ENCODE measurements around the gene NEK9.

The NEK9 gene

DNA sequence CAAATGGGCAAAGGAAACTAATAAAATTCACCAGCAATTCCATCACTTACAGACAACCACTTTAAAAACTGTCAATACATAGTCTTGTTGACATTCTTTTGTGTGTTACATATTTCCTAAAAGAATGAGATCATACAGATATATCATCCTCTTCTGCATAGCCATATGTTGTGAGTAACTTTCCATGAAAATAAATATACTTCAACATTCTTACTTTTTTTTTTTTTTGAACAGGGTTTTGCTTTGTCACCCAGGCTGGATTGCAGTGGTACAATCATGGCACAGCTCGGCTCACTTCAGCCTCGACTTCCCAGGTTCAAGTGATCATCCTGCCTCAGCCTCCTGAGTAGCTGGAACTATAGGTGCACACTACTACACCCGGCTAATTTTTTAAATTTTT, 36.5 kb downstream of the NEK9 start:
- Histone ChIP-seq H3K4me3 (ENCODE audit: insufficient read depth in 1 of 2, low read depth in 1 of 2, low read length in 2 of 2) (no peak overlapping the region), H3K9ac (ENCODE audit: low read length) (no peak overlapping the region), H2BK120ac (ENCODE audit: low read depth, low read length) (no peak overlapping the region), H4K8ac (ENCODE audit: low read length) (no peak overlapping the region), H2BK15ac (ENCODE audit: low read depth, poor library complexity, severe bottlenecking) (no peak overlapping the region), H3K23ac (ENCODE audit: low read length in 2 of 2) (no peak overlapping the region), H3K14ac (ENCODE audit: low read length in 2 of 2) (no peak overlapping the region), H3K4me1 (ENCODE audit: control insufficient read depth, insufficient read depth, low read depth, low read length) (no peaks in the 10 kb centered on the region), H3K4ac (ENCODE audit: low read depth in 1 of 2, low read length in 2 of 2) (no peak overlapping the region), H3K18ac (ENCODE audit: low read depth in 1 of 2, low read length in 2 of 2) (no peak overlapping the region), H3K4me2 (ENCODE audit: low read length, poor library complexity, severe bottlenecking) (no peak overlapping the region), H3K79me1 (replicated peaks; ENCODE audit: low read length, poor library complexity, severe bottlenecking) (no peaks in the 10 kb centered on the region), H3K36me3 (ENCODE audit: control insufficient read depth in 1 of 2, insufficient read depth in 2 of 2, low read depth in 1 of 2, low read length in 2 of 2) (peaks cover 19 to 64% of the 10 kb centered on the region in 2 experiments), H2AK5ac (ENCODE audit: low read length, severe bottlenecking) (no peak overlapping the region), H2AFZ (ENCODE audit: low read depth, low read length) (no peak overlapping the region), H4K91ac (ENCODE audit: low read length) (no peak overlapping the region), H3K9me3 (ENCODE audit: control insufficient read depth, low read length) (no peaks in the 10 kb centered on the region), H3K27me3 (ENCODE audit: control insufficient read depth in 1 of 2, insufficient read depth in 1 of 2, low read length in 2 of 2) (no peaks in the 10 kb centered on the region), H2BK5ac (ENCODE audit: low read depth, low read length, poor library complexity, severe bottlenecking) (no peak overlapping the region), H3K27ac (ENCODE audit: low read length, poor library complexity, severe bottlenecking) (no peak overlapping the region), H2BK12ac (ENCODE audit: low read length in 2 of 2) (no peak overlapping the region)
- WGBS, result 95% methylated on average over 3 of the region's 3 CpGs
- no peak for DNase-seq

DNA sequence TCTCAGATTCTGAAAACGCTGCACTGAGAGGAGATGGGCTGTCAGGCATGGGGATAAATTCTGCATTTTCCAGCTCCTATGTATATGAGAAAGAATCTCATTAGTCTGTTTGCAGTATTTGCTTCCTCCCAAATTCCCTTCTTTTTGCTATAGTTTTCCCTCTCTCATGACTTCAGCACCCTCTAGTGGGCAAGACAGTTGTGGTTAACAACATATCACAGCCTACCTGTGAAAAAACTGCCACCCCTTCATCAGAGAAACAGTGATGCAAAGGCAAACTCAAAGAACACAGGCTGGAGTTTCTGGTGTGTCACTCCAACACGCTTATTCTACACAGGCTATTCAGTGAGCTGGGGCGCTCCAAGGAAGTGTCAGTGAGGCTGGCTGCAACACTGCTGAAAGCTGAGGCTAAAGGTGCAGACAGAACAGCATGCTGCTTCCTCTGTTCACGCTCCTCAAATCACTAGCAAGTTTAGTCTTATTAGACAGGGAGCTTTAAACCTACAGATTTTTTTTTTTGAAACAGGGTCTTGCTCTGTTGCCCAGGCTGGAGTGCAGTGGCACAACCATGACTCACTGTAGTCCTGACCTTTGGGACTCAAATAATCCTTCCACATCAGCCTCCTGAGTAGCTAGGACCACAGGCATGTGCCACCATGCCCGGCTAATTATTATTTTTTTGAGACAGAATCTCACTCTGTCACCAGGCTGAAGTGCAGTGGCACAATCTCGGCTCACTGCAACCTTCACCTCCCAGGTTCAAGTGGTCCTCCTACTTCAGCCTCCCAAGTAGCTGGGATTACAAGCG, 38.1 kb downstream of the NEK9 start:
- peak; percentile 68 for DNase-seq
- 86% methylated on average over 6 of the region's 7 CpGs for WGBS

DNA sequence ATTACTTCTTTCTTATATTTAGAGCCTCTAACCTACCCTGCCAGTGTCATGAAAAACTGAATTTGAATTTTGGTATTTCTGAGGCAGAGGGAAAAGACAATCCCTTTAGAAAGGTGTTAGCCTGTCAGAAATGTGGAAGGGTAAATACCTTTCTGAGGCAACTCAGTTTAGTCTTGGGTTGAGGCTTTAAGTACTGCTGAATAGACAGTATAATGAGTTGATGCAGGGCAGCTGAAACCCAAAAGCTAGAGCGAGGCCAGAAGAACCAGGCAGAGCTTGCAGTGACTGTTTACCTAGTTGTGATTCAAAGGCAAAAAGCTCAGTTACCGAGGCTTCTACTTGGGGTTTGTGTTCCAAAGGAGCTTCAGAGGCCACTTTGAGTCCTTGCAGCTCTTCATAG, 38.7 kb downstream of the NEK9 start:
- Histone ChIP-seq H3K36me3 (ENCODE audit: control insufficient read depth in 1 of 2, insufficient read depth in 2 of 2, low read depth in 1 of 2, low read length in 2 of 2) (peaks cover 25 to 75% of the 10 kb centered on the region in 2 experiments), H3K27ac (ENCODE audit: low read length, poor library complexity, severe bottlenecking) (no peak overlapping the region), H2BK15ac (ENCODE audit: low read depth, poor library complexity, severe bottlenecking) (no peak overlapping the region), H3K79me1 (replicated peaks; ENCODE audit: low read length, poor library complexity, severe bottlenecking) (no peaks in the 10 kb centered on the region), H3K18ac (ENCODE audit: low read depth in 1 of 2, low read length in 2 of 2) (no peak overlapping the region), H4K91ac (ENCODE audit: low read length) (no peak overlapping the region), H2BK5ac (ENCODE audit: low read depth, low read length, poor library complexity, severe bottlenecking) (no peak overlapping the region), H3K27me3 (ENCODE audit: control insufficient read depth in 1 of 2, insufficient read depth in 1 of 2, low read length in 2 of 2) (no peaks in the 10 kb centered on the region), H2AFZ (ENCODE audit: low read depth, low read length) (no peak overlapping the region), H3K4ac (ENCODE audit: low read depth in 1 of 2, low read length in 2 of 2) (no peak overlapping the region), H3K9ac (ENCODE audit: low read length) (no peak overlapping the region), H3K4me1 (ENCODE audit: control insufficient read depth, insufficient read depth, low read depth, low read length) (no peaks in the 10 kb centered on the region), H2AK5ac (ENCODE audit: low read length, severe bottlenecking) (no peak overlapping the region), H3K4me3 (ENCODE audit: insufficient read depth in 1 of 2, low read depth in 1 of 2, low read length in 2 of 2) (no peak overlapping the region), H3K23ac (ENCODE audit: low read length in 2 of 2) (no peak overlapping the region), H4K8ac (ENCODE audit: low read length) (no peak overlapping the region), H2BK120ac (ENCODE audit: low read depth, low read length) (no peak overlapping the region), H3K14ac (ENCODE audit: low read length in 2 of 2) (no peak overlapping the region), H3K9me3 (ENCODE audit: control insufficient read depth, low read length) (no peaks in the 10 kb centered on the region), H3K4me2 (ENCODE audit: low read length, poor library complexity, severe bottlenecking) (no peak overlapping the region), H2BK12ac (ENCODE audit: low read length in 2 of 2) (no peak overlapping the region)
- no peak for DNase-seq
- WGBS, result 93% methylated on average over 2 of the region's 2 CpGs

More for the DNA sequence above, 38.1 kb downstream of the NEK9 start:
- H3K23ac ChIP-seq (ENCODE audit: low read length in 2 of 2), result no peak overlapping the region
- no peak overlapping the region for H2BK120ac ChIP-seq (ENCODE audit: low read depth, low read length)
- no peak overlapping the region for H2BK15ac ChIP-seq (ENCODE audit: low read depth, poor library complexity, severe bottlenecking)
- H3K4me1 ChIP-seq (ENCODE audit: control insufficient read depth, insufficient read depth, low read depth, low read length), result no peaks in the 10 kb centered on the region
- H3K36me3 ChIP-seq (ENCODE audit: control insufficient read depth in 1 of 2, insufficient read depth in 2 of 2, low read depth in 1 of 2, low read length in 2 of 2), result peaks cover 22 to 74% of the 10 kb centered on the region in 2 experiments
- H2BK5ac ChIP-seq (ENCODE audit: low read depth, low read length, poor library complexity, severe bottlenecking), result no peak overlapping the region
- no peak overlapping the region for H2BK12ac ChIP-seq (ENCODE audit: low read length in 2 of 2)
- H3K27ac ChIP-seq (ENCODE audit: low read length, poor library complexity, severe bottlenecking), result no peak overlapping the region
- no peaks in the 10 kb centered on the region for H3K27me3 ChIP-seq (ENCODE audit: control insufficient read depth in 1 of 2, insufficient read depth in 1 of 2, low read length in 2 of 2)
- no peak overlapping the region for H3K4me3 ChIP-seq (ENCODE audit: insufficient read depth in 1 of 2, low read depth in 1 of 2, low read length in 2 of 2)
- no peak overlapping the region for H3K14ac ChIP-seq (ENCODE audit: low read length in 2 of 2)
- H4K8ac ChIP-seq (ENCODE audit: low read length), result no peak overlapping the region
- no peak overlapping the region for H3K4ac ChIP-seq (ENCODE audit: low read depth in 1 of 2, low read length in 2 of 2)
- no peak overlapping the region for H2AK5ac ChIP-seq (ENCODE audit: low read length, severe bottlenecking)
- H3K4me2 ChIP-seq (ENCODE audit: low read length, poor library complexity, severe bottlenecking), result no peak overlapping the region
- H3K9me3 ChIP-seq (ENCODE audit: control insufficient read depth, low read length), result no peaks in the 10 kb centered on the region
- H3K9ac ChIP-seq (ENCODE audit: low read length), result no peak overlapping the region
- H3K18ac ChIP-seq (ENCODE audit: low read depth in 1 of 2, low read length in 2 of 2), result no peak overlapping the region
- H4K91ac ChIP-seq (ENCODE audit: low read length), result no peak overlapping the region
- no peak overlapping the region for H2AFZ ChIP-seq (ENCODE audit: low read depth, low read length)
- no peaks in the 10 kb centered on the region for H3K79me1 ChIP-seq (replicated peaks; ENCODE audit: low read length, poor library complexity, severe bottlenecking)

DNA sequence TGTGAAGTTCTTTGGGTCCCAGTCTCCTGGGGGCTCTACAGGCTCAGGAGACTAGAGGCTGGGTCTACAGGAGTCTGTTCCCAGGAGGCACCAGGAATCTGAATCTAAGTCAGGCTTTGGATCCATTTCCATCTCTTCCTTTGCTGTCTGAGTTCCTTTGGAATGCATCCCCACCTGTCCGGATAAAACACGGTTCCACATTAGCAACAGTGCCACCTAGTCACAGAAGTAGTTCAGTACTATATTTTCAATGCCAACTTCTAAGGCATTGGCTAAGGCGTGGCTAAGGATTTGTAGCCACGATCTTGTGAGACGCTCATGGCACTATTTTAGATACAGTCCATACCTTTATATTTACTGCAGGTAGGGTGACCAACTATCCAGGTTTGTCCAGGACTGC, 42.3 kb downstream of the NEK9 start:
- Histone ChIP-seq H2AK5ac (ENCODE audit: low read length, severe bottlenecking) (no peak overlapping the region), H2BK12ac (ENCODE audit: low read length in 2 of 2) (no peak overlapping the region), H3K27ac (ENCODE audit: low read length, poor library complexity, severe bottlenecking) (no peak overlapping the region), H3K36me3 (ENCODE audit: control insufficient read depth in 1 of 2, insufficient read depth in 2 of 2, low read depth in 1 of 2, low read length in 2 of 2) (peaks cover 25 to 61% of the 10 kb centered on the region in 2 experiments), H2BK120ac (ENCODE audit: low read depth, low read length) (no peak overlapping the region), H3K18ac (ENCODE audit: low read depth in 1 of 2, low read length in 2 of 2) (no peak overlapping the region), H2AFZ (ENCODE audit: low read depth, low read length) (no peak overlapping the region), H3K4ac (ENCODE audit: low read depth in 1 of 2, low read length in 2 of 2) (no peak overlapping the region), H3K27me3 (ENCODE audit: control insufficient read depth in 1 of 2, insufficient read depth in 1 of 2, low read length in 2 of 2) (no peaks in the 10 kb centered on the region), H4K91ac (ENCODE audit: low read length) (no peak overlapping the region), H2BK5ac (ENCODE audit: low read depth, low read length, poor library complexity, severe bottlenecking) (no peak overlapping the region), H3K14ac (ENCODE audit: low read length in 2 of 2) (no peak overlapping the region), H3K9me3 (ENCODE audit: control insufficient read depth, low read length) (no peaks in the 10 kb centered on the region), H4K8ac (ENCODE audit: low read length) (no peak overlapping the region), H3K4me2 (ENCODE audit: low read length, poor library complexity, severe bottlenecking) (no peak overlapping the region), H3K9ac (ENCODE audit: low read length) (no peak overlapping the region), H3K4me3 (ENCODE audit: insufficient read depth in 1 of 2, low read depth in 1 of 2, low read length in 2 of 2) (no peak overlapping the region), H3K4me1 (ENCODE audit: control insufficient read depth, insufficient read depth, low read depth, low read length) (no peaks in the 10 kb centered on the region), H3K79me1 (replicated peaks; ENCODE audit: low read length, poor library complexity, severe bottlenecking) (no peaks in the 10 kb centered on the region), H2BK15ac (ENCODE audit: low read depth, poor library complexity, severe bottlenecking) (no peak overlapping the region), H3K23ac (ENCODE audit: low read length in 2 of 2) (no peak overlapping the region)
- WGBS, result 91% methylated on average over 5 of the region's 5 CpGs
- no peak for DNase-seq
